ENCODE data around the gene RAPGEF1. TPM values are rescaled to one million over a fixed set of nuclear protein-coding genes. Genes with fewer than 3 reads are reported as not detected.

Gene RAPGEF1
- total RNA-seq, 4 donors from 2014 or later: 43.0 to 58.3 (median 51.7) TPM

GRCh38 chr9:131731237-131731636 is 8.6 kb downstream of the RAPGEF1 start:
- Histone ChIP-seq H3K27ac (peak overlapping the region; percentile 67), H3K4me3 (no peak overlapping the region), H3K27me3 (no peaks in the 10 kb centered on the region), H3K9me3 (no peaks in the 10 kb centered on the region), H3K36me3 (no peaks in the 10 kb centered on the region), H3K4me1 (peaks cover 92% of the 10 kb centered on the region)
- WGBS: 66% methylated on average over 7 of the region's 7 CpGs
- no peak for DNase-seq (ENCODE audit: low spot score in 2 of 2)
- TF ChIP-seq POLR2AphosphoS5 (IDR thresholded peaks at IDR 0.05) (no peak), EP300 (IDR thresholded peaks at IDR 0.05) (no peak), POLR2A (IDR thresholded peaks at IDR 0.05) (no peak)
- TF ChIP-seq, protein P1, sequence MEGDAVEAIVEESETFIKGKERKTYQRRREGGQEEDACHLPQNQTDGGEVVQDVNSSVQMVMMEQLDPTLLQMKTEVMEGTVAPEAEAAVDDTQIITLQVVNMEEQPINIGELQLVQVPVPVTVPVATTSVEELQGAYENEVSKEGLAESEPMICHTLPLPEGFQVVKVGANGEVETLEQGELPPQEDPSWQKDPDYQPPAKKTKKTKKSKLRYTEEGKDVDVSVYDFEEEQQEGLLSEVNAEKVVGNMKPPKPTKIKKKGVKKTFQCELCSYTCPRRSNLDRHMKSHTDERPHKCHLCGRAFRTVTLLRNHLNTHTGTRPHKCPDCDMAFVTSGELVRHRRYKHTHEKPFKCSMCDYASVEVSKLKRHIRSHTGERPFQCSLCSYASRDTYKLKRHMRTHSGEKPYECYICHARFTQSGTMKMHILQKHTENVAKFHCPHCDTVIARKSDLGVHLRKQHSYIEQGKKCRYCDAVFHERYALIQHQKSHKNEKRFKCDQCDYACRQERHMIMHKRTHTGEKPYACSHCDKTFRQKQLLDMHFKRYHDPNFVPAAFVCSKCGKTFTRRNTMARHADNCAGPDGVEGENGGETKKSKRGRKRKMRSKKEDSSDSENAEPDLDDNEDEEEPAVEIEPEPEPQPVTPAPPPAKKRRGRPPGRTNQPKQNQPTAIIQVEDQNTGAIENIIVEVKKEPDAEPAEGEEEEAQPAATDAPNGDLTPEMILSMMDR (IDR thresholded peaks at IDR 0.05): no peak

GRCh38 chr9:131728961-131729360 is 10.9 kb downstream of the RAPGEF1 start:
- peak overlapping the region; percentile 60 for H3K27ac ChIP-seq
- no peak for DNase-seq (ENCODE audit: low spot score in 2 of 2)
- no peak overlapping the region for H3K4me3 ChIP-seq
- WGBS: 45% methylated on average over 3 of the region's 3 CpGs
- H3K4me1 ChIP-seq: peaks cover 79% of the 10 kb centered on the region
- H3K9me3 ChIP-seq: no peaks in the 10 kb centered on the region
- H3K36me3 ChIP-seq: no peaks in the 10 kb centered on the region
- TF ChIP-seq EP300 (IDR thresholded peaks at IDR 0.05): no peak
- no peak for TF ChIP-seq POLR2A (IDR thresholded peaks at IDR 0.05)
- no peak for TF ChIP-seq POLR2AphosphoS5 (IDR thresholded peaks at IDR 0.05)
- TF ChIP-seq, protein P1 (IDR thresholded peaks at IDR 0.05): no peak
- H3K27me3 ChIP-seq: no peaks in the 10 kb centered on the region

- H3K27me3 ChIP-seq: no peaks in the 10 kb centered on the region
- DNase-seq (ENCODE audit: low spot score in 2 of 2): no peak
- H3K4me1 ChIP-seq: peaks cover 74% of the 10 kb centered on the region
- no peaks in the 10 kb centered on the region for H3K9me3 ChIP-seq
- 57% methylated on average over 4 of the region's 4 CpGs for WGBS
- H3K27ac ChIP-seq: peak overlapping the region; percentile 60
- TF ChIP-seq, protein P1 (IDR thresholded peaks at IDR 0.05): no peak
- no peak for TF ChIP-seq EP300 (IDR thresholded peaks at IDR 0.05)
- TF ChIP-seq POLR2AphosphoS5 (IDR thresholded peaks at IDR 0.05): no peak
- no peak for TF ChIP-seq POLR2A (IDR thresholded peaks at IDR 0.05)
- H3K36me3 ChIP-seq: no peaks in the 10 kb centered on the region
- no peak overlapping the region for H3K4me3 ChIP-seq
These were observed 11.3 kb downstream of the RAPGEF1 start for GRCh38 chr9:131728546-131728910.

DNA sequence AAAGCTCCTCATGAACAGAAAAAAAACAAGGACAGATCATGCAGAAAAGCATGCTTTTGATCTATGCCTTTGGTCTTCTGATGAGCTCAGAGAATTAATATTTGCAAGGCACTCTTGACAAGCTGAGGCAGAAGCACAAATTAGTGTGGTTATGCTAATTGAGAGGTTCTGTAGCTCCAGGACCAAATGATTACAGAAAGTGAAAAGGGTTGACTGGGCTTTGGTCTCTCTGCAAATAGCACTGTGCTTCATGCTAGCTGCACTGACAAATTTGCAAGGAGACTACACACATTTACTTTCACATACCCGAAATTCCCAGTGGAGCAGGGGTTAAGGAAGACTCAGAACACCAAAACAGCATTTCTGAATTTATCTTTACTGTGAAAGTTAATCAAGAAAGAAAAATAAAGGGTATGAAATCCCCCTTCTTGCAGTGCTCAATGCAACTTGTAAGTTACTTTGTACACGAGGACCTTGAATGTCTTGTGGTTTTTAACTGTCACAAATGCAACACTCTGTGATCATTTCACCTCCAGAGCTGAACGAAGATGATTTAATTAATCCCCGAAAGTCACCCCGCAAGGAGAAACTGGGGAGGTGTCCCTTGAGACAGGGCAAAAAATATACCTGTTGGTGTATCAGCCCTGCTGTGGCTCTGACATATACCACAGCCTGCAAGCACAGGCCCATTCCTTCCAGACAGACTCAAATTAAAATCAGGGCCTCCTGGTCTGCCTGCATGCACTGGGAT is 11.9 kb downstream of the RAPGEF1 start:
- DNase-seq (ENCODE audit: low spot score in 2 of 2): no peak
- no peak overlapping the region for H3K4me3 ChIP-seq
- WGBS: 42% methylated on average over 5 of the region's 5 CpGs

GRCh38 chr9:131727184-131727759 is 12.6 kb downstream of the RAPGEF1 start:
- WGBS: 42% methylated on average over 7 of the region's 7 CpGs
- Histone ChIP-seq H3K36me3 (no peaks in the 10 kb centered on the region), H3K27ac (peak overlapping the region; percentile 60), H3K9me3 (no peaks in the 10 kb centered on the region), H3K4me3 (no peak overlapping the region), H3K27me3 (no peaks in the 10 kb centered on the region), H3K4me1 (peaks cover 62% of the 10 kb centered on the region)
- no peak for DNase-seq (ENCODE audit: low spot score in 2 of 2)
- TF ChIP-seq POLR2A (IDR thresholded peaks at IDR 0.05) (no peak), POLR2AphosphoS5 (IDR thresholded peaks at IDR 0.05) (no peak), EP300 (IDR thresholded peaks at IDR 0.05) (no peak)
- TF ChIP-seq, protein P1 (IDR thresholded peaks at IDR 0.05): no peak

More for the DNA sequence above, 11.9 kb downstream of the RAPGEF1 start:
- Histone ChIP-seq H3K4me1 (peaks cover 69% of the 10 kb centered on the region), H3K9me3 (no peaks in the 10 kb centered on the region), H3K27me3 (no peaks in the 10 kb centered on the region), H3K27ac (peak overlapping the region; percentile 60), H3K36me3 (no peaks in the 10 kb centered on the region)
- TF ChIP-seq EP300 (IDR thresholded peaks at IDR 0.05): no peak
- TF ChIP-seq POLR2A (IDR thresholded peaks at IDR 0.05): no peak
- TF ChIP-seq POLR2AphosphoS5 (IDR thresholded peaks at IDR 0.05): no peak
- TF ChIP-seq, protein P1 (IDR thresholded peaks at IDR 0.05): no peak
